GM12892 (cell line): ENCODE data around the gene RNF145.

Experiments
- POLR2A ChIP-seq: IDR thresholded peaks from 2 replicates; pipeline ENCODE4 v1.6.1; 2011; ENCODE audit warnings: low read depth, low read length, control low read depth
- POLR2AphosphoS5 ChIP-seq: IDR thresholded peaks from 2 replicates; pipeline ENCODE4 v1.6.1; 2011; ENCODE audit warnings: low read depth, low read length, control low read depth
- TAF1 ChIP-seq: IDR thresholded peaks from 2 replicates; pipeline ENCODE4 v1.6.1; 2011; ENCODE audit warnings: low read depth, mild to moderate bottlenecking, control low read depth, low read length, borderline replicate concordance

GRCh38 chr5:159199780-159200179, 9.6 kb downstream of the RNF145 start:
- TF ChIP-seq POLR2AphosphoS5 (no peak), POLR2A (no peak), TAF1 (no peak)
